Body of pancreas (tissue), 4 donors: ENCODE results near the gene LMX1A.

Source experiments
- POLR2A ChIP-seq, 3 donors: fragments of 450-650 bp; IDR thresholded peaks; one replicate each; pipeline ENCODE4 v1.6.1; 2016; ENCODE audit warnings: antibody characterized with exemption in 3 of 3, mild to moderate bottlenecking in 2 of 3
- TF ChIP-seq, protein P1 (sequence below), 7 experiments: fragments of 450-650 bp in 4 of 7; fragments of 200-600 bp in 3 of 7; sonication (generic) in 3 of 7; IDR thresholded peaks; one replicate each; pipeline ENCODE4 v1.5.1; 2016 to 2019; ENCODE audit warnings: antibody characterized with exemption in 7 of 7

DNA sequence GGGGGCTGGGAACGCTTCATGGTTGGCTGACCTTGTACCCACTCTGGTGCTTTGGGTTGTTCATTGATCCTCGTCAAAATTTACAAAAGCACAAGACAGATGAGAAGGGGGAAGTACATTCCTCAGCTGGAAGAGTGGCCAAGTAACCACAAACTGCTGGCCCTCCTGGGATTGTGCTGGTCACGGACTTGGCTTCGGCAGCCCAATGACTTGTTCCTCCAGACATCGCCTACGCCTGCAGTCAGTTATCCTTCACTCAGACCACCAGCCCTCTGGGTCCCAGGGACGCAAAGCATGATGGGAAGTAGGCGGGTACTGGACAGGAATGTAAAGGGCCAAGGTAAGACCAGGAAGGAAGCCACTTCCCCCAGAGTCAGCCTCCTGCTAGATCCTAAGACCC, 53.1 kb downstream of the LMX1A start:
- no peak for TF ChIP-seq POLR2A (IDR thresholded peaks at IDR 0.05)
- TF ChIP-seq, protein P1, sequence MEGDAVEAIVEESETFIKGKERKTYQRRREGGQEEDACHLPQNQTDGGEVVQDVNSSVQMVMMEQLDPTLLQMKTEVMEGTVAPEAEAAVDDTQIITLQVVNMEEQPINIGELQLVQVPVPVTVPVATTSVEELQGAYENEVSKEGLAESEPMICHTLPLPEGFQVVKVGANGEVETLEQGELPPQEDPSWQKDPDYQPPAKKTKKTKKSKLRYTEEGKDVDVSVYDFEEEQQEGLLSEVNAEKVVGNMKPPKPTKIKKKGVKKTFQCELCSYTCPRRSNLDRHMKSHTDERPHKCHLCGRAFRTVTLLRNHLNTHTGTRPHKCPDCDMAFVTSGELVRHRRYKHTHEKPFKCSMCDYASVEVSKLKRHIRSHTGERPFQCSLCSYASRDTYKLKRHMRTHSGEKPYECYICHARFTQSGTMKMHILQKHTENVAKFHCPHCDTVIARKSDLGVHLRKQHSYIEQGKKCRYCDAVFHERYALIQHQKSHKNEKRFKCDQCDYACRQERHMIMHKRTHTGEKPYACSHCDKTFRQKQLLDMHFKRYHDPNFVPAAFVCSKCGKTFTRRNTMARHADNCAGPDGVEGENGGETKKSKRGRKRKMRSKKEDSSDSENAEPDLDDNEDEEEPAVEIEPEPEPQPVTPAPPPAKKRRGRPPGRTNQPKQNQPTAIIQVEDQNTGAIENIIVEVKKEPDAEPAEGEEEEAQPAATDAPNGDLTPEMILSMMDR (IDR thresholded peaks at IDR 0.05) = no peak
